T follicular helper cell (primary cell): Measurements from ENCODE around the gene RNF34.

Experiments
- DNase-seq: peaks from one replicate; pipeline ENCODE4 v3.0.0-alpha.2; 2020; ENCODE audit warnings: low read depth

RNF34 gene

GRCh38 chr12:121390856-121391255, 9.1 kb upstream of the RNF34 start:
- DNase-seq, result no peak

- no peak for DNase-seq
Measured at GRCh38 chr12:121391619-121392324, 8.1 kb upstream of the RNF34 start.

DNA sequence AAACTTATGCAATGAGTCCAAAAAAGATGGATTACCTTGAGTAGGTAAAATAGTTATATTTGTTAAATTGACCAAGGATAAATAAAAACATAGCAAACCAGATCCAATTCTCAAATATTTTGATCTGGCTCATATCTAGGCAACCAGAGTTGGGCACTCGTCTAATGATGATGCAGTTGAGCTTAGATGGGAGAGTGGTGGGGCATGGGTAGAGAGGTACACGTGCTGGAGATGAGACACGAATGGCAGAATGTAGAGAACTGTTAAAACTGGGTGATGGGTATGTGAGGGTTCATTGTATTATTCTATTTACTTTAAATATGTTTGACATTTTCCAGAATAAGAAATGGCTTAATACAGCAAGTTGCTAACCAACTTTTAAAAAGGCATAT, 7.6 kb upstream of the RNF34 start:
- DNase-seq, result no peak

GRCh38 chr12:121397521-121397920, 2.4 kb upstream of the RNF34 start:
- DNase-seq, result no peak

DNA sequence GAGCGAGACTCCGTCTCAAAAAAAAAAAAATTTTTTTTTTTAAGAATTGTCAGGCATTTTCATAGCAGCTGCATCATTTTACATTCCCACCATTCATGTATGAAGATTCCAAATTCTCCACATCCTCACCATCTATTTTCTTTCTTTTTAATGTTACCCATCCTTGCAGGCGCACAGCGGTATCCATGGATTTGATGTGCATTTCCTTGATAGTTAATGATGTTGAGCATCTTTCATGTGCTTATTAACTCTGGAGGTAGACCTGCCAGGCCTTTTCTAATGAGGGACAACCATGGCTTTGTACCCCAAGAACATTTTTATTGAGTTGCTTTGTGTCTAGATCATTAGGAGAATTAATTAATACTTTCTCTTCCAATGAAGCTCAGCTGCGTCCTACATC, 1.6 kb upstream of the RNF34 start:
- DNase-seq, result no peak

DNA sequence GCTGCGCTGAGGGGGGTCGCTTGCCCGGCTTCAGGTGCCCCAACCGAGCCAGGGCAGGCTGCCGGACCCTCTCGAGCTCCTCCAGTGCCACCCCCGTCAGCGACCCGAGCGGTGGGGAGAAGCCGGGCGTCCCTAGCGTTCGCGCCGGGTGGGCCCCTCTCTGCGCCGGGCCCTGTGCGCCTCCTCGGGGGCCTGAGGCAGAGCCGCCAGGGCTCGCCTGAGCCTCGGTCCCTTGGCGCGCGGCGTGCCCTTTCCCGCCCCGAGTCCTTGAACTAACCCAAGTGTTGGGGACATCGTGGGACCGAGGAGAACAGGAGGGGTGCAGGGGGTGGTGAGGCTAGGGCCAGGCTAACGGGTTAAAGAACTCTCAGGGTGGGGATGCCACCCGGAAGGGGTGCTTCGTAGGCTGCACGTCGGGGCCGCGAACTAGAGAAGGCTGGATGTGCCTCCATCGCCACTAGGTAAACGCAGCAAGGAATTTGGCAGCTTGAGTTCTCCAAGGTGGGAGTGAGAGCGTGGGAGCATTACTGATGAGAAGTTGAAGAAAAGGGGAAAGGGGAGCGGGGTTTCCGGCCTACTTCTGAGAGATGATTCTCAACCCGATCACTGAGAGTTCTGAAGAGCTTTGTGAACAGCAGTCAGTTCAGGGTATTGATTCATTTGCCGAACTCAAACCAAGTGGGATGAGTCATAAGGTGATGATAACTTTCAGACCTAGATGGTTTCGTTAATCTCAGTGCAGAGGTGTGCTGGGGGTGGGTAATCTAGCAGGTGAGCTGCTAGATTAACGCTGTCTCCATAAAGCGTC, 618 bp downstream of the RNF34 start:
- DNase-seq, result peak; percentile 36

GRCh38 chr12:121403721-121404120, 3.8 kb downstream of the RNF34 start:
- no peak for DNase-seq

DNA sequence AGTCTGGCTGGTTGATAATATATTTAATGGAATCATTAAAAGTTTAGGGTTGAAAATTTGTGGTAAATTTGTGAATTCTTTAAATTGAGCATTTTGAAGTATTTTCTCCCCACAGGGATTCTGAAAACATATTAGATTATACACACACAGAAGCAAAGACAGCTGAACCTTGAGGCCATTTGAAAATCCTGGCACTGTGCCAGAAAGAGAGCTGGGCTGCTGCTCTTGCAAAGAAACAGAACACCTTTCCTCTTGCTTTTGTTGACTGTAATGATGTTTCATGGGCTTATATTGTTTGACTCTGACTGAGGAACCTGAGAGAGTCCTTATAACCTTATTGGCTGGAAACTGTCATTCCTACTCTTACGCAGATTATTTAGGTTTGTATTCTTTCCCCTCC, 4.8 kb downstream of the RNF34 start:
- DNase-seq, result no peak

DNA sequence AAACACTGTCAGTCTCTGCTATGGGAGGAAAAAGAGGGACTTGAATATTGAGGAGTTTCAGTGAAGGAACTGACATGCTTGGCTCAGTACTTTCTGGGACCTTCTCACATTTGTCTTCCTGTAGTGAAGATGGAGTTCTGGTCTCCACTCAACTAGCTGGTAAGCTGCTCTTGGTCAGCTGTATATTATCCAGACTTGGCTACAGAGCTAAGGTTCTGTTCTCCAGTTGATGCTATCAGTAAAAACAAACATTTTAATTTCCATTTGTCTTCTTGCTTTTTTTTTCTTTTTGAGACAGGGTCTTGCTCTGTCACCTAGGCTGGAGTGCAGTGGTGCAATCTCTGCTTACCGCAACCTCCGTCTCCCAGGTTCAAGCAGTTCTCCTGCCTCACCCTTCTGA, 5.3 kb downstream of the RNF34 start:
- no peak for DNase-seq

- DNase-seq, result no peak
Measured at GRCh38 chr12:121413917-121414316, 14.0 kb downstream of the RNF34 start.

DNA sequence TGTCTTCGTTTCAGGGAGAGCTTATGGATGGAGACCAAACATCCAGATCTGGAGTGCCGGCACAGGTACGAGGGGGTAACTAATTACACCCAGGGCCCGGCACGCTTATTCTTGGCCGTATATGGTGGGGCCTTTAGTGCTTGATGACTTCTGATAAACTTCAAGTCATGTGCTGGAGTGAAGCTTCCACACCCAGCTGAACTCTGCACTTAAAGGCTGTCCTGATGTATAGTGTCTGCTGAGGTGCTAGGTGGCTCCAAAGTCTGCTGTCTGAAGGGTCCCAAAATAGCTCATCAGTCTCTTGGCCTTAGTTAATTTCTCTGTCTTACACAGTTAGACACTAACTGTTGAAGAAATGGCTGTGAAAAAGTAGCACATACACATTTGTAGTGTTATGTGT, 17.9 kb downstream of the RNF34 start:
- no peak for DNase-seq

GRCh38 chr12:121420109-121420508, 20.2 kb downstream of the RNF34 start:
- no peak for DNase-seq

DNA sequence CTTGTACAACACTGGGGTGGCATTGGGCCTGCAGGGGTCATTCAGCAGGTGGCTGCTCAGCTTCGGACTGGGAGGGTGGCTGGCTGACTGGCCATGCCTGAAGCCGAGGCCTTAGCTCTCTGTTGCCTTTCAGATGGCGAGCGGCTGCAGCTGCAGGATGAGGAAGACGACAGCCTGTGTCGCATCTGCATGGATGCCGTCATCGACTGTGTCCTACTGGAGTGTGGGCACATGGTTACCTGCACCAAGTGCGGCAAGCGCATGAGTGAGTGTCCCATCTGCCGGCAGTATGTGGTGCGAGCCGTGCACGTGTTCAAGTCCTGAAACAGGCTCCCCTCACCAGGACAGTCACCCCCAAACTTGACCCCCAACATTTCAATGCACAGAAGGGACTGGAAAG, 23.3 kb downstream of the RNF34 start:
- DNase-seq, result no peak

DNA sequence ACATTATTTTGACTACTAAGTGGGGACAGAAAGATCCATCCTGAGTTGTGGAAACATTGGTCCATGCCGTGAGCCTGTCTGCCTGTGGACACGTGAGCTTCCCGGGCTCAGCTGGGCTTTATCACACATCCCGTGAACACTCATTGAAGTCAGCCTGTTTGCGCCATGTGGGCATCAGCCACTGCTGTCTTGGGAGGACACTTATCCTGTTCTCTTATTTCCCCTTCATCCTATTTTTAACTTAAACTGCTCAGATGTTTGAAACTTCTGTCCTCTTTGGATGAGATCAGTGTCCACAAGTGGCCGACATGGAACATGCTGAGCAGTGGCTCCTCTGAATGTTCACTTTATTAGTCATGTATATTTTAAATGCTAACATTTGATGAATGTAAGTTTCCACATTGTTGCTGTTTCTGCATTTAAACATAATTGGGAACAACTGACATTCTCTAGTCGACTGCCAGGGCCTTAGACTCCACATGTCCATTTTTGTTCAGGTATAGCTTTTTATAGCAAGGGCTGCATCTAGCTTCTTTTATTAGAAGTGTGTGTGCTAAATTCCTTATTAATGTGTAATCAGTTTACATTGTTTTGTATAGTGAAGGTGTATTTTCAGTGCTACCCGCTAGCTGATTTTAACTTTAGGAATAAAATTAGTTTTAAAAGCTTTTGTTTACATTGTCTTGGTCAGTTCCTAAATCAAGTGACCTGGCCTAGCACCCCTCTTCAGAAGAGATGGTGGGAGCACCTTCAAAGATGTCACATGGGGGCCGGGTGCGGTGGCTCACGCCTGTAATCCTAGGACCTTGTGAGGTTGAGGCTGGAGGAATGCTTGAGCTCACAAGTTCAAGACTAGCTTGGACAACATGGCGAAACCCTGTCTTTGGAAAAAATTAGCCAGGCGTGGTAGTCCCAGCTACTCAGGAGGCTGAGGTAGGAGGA, 24.0 kb downstream of the RNF34 start:
- DNase-seq, result no peak

DNA sequence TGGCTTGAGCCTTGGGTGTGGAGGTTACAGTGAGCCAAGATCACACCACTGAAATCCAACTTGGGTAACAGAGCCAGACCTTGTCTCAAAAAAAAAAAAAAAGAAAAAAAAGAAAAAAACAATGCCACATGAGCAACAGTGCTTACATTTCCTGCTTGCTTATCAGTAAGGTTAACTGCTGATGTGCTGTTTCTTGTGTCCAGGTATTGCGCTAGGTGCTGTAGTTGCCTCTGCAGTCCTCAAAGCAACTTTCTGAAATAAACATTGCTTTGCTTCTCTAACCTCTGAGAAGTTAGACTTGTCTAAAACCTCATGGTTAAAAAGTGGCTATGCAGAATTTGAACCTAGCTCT, 24.7 kb downstream of the RNF34 start:
- DNase-seq, result no peak

- DNase-seq, result no peak
Measured at GRCh38 chr12:121427556-121428050, 27.7 kb downstream of the RNF34 start.

DNA sequence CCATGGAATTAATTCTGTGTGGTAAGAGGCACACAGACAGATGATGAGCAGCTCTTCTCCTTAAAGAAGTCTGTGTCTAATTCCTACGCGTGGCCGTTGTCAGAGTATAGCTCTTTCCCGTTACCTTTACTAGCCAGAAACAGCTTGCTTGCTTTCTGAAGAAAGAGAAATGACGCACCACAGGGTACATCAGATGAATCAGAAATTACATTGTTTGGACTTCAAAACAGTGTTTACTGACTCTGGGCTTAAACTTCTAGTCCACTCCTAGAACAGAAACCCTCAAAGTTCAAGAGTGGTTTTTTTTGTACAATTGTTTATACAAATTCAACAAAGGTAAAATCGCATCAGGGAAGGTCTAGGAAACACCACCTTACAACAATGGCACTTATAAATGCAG, 29.0 kb downstream of the RNF34 start:
- DNase-seq, result no peak

DNA sequence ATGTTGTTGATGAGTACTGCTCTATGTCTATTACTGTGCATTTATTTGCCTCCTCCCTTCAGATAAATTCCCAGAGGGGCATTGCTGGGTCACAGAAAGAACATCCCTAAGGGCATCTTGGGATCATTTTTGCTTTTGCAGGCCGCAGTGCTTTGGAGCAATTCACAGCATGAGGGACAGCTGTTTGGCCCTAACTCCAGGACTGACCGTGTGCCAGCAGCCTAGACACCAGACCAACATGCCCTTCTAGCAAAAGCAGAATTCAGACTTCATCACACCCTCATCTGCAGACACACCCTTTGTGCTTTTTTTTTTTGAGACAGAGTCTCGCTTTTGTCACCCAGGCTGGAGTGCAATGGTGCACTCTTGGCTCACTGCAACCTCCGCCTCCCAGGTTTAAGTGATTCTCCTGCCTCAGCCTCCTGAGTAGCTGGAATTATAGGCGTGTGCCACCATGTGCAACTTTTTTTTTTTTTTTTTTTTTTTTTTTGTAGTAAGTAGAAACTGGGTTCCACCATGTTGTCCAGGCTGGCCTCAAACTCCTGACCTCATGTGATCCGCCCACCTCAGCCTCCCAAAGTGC, 31.0 kb downstream of the RNF34 start:
- DNase-seq, result no peak

DNA sequence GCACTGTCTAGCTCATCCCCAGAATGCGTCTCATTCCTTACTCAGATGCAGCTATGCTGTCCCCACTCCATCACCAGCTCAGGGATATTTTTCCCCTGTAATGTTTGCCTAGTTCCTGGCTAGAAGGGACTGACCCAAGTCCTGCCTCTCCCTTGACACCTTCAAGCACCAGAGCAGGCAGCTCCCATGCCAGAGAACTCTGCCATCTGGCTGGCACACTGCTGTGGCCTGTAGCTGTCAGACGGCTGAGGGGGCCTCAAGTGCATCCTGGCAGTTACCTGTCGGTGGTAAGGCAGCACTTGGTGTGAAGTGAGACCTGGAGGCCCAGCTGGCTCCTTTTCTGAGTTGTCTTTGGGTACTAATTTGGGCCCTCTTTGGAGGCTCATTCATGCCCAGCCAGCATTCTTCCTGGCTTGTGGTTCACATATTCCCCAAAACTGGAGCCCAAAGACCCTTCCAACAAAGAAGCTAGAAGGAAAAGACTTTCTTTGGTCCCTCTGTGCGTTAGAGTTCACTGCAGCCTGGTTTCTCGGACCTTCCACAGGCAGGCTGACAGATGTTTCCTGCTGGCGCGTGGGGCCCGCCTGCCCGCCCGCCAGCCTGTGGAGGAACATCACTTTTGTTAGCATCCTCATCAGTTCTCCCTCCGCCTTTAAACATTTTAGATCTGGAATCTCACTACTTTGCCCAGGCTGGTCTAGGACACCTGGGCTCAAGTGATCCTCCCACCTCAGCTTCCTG, 33.0 kb downstream of the RNF34 start:
- DNase-seq, result no peak

- DNase-seq, result no peak
Measured at GRCh38 chr12:121436706-121437105, 36.8 kb downstream of the RNF34 start.

- no peak for DNase-seq
Measured at GRCh38 chr12:121438905-121439304, 39.0 kb downstream of the RNF34 start.
